HG02970 (cell line): ENCODE measurements around the gene PDIA5.
"Not testable (repeated sequence)": the region's sequence is repeated elsewhere in the genome, so short reads cannot be mapped to it uniquely, and the experiment has no call there.

ENCODE experiments used
- ATAC-seq: cut with Tn5 transposase; IDR thresholded peaks from one replicate; pipeline ENCODE4 v1.9.1; 2021; ENCODE audit warnings: mild to moderate bottlenecking, moderate library complexity, moderate number of reproducible peaks; ENCODE audit not compliant: unreplicated experiment, low FRiP score

The PDIA5 gene

GRCh38 chr3:123110976-123111615 lies 44.3 kb downstream of the PDIA5 start:
- ATAC-seq: no peak

DNA sequence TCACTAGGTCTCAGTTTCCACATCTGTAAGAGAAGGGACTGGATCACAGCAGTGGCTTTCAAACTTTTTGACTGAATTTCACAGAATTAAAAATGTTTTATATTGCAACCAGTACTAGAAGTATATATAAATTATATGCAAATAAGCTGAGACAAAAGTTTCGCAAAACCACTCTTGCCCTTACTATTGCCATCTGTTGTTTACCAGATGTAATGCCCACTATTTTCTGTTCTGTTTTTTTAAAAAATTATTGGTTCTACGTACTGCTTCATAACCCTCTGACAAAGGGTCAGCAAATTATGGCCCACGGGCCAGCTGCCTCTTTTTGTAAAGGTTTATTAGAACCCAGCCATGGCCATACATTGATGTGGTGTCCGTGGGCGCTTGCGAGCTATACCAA lies 44.8 kb downstream of the PDIA5 start:
- no peak for ATAC-seq

GRCh38 chr3:123112232-123112631 lies 45.4 kb downstream of the PDIA5 start:
- ATAC-seq: no peak

DNA sequence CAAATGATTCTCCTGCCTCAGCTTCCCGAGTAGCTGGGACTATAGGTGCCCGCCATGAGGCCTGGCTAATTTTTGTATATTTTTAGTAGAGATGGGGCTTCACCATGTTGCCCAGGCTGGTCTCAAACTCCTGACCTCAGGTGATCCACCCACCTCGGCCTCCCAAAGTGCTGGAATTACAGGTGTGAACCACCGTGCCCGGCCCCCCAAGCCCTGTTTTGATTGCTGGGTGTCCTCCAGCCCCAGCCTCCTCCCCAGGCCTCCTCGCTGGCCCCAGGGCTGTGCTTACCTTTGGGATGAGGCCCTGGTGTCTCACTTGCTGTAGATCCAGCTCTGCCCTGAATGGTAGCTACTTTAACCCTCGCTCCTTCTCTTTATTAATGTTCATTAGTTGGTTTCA lies 45.8 kb downstream of the PDIA5 start:
- ATAC-seq: not testable (repeated sequence)

- ATAC-seq: no peak
Observed at GRCh38 chr3:123113889-123114450, 47.1 kb downstream of the PDIA5 start.

DNA sequence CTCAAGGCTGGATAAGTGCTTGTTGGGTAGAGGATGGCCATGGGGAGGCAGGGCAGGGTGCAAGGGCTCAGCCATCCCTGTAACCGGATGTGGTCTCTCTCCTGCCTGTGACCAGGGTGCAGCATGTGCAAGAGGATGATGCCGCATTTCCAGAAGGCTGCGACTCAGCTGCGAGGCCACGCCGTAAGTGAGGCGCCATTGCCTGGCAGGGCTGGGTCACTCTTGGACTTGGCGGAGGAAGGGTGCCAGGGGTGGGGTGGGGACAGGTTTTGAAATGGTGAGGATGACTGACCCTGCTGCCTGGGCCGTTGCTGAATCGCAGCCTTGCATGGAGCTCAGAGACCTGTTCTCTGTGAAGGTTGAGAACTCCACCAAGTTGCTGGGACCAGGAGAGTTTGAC lies 49.3 kb downstream of the PDIA5 start:
- no peak for ATAC-seq

- no peak for ATAC-seq
Observed at GRCh38 chr3:123119388-123119787, 52.6 kb downstream of the PDIA5 start.

DNA sequence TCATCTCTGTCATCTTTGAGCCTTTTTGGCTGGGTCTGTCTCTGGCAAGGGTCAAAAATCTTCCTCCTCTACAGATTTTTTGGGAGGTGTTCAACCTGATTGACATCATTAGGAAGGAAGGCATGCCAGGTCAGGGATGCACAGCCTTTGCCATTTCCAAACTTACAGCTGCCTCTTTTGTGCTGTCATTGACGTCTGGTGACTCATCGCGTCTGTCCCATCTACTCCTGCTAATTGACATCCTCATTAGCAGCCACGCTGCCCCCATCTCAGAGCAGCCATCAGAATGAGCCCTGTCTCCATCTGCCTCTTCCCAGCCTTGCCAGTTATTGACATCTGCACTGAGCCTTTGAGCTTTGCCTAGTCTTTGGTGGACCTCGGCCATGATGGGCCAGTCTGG lies 53.0 kb downstream of the PDIA5 start:
- ATAC-seq: no peak

- ATAC-seq: no peak
Observed at GRCh38 chr3:123120573-123120972, 53.7 kb downstream of the PDIA5 start.

DNA sequence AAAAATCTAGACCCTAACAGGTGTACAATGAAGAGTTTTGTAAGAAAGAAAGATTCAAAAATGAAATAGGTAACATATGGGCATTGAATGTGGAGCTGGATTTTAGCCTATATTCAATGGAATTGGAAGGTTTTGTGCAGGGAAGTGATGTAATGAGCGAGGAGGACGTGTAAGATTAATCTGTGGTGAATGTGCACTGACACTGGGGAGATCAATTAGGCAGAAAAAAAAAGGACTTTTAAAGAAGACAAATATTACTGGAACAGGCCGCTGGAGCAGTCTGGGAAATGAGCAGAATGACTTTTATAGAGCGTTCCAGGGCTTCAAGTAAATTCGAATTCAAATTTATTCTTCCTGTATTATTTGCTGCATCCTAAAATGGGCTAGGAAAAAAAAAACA lies 55.2 kb downstream of the PDIA5 start:
- no peak for ATAC-seq

GRCh38 chr3:123122525-123123315 lies 55.9 kb downstream of the PDIA5 start:
- ATAC-seq: no peak

GRCh38 chr3:123123716-123124616 lies 57.1 kb downstream of the PDIA5 start:
- no peak for ATAC-seq

DNA sequence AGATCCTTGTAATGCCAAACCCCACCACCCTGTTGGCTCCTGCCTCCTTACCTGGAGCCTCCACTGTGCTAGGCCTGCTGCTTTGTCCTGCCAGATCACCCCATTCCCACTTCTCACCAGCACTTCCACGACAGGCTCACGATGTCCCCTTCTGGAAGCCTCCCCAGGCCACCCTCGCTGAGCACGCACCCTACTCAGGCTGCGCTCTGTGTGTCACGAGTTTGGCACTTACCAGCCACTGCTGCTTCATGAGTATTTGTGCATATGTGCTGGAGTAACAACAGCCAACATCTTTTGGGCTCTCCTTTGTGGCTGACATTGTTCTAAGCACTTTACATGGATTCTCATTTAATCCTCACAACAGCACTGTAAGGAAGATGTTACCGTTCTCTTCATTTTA lies 58.1 kb downstream of the PDIA5 start:
- no peak for ATAC-seq

- no peak for ATAC-seq
Observed at GRCh38 chr3:123126031-123126430, 59.2 kb downstream of the PDIA5 start.

DNA sequence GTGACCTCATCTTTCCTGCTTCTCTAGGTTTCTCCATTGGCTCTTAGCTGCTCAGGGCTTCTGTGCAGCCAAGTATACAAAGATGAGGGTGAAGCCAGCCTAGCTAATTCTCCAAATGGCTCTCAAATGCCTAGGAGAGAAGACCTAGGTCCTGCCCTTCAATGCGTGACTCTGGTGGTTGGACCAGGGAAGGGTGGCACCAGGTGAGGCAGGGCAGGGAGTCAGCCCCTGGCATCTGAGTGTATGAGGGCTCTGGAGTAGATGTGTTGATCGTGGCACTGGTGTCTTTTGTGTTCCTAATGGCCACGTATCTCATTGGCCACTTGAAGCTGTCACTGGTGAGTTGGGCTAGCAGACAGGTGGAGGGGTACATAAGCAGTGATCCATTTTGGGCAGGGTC lies 59.8 kb downstream of the PDIA5 start:
- ATAC-seq: no peak

DNA sequence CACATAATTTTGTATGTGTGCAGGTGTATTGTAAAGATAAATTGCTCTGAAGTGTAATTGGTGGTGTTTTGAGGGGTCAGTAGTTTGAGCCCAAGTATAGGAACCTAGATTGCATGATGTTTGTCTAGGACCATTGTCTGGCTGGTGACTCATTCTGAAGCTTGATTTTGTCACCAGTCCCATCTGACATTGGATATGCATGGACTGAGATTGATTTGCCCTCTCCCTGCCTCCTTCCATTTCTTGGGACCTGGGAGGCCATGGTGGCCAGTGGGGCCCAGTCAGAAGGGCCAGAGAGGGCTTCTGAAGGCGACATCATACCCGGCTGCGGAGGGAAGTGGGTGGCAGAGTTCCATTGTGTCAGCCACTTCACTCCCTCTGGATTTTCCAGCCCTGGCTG lies 62.3 kb downstream of the PDIA5 start:
- ATAC-seq: no peak

DNA sequence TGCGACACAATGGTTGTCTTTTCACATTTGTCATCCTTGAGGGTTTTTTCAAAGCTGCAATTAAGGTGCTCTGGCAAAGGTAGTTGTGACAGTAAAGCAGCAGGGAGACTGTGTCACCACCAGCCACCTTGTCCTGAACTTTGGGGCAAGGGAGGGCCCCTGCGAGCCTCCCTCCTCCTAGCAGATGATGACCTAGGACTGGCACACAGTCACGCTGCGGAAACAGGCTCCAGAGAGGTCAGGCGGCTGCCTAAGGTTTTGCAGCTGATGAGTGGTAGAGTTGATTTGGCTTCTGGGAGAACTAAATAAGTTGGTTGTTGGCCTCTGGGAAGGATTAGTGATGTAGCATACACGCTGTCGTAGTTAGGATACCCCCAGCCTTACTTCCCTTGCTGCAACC lies 62.7 kb downstream of the PDIA5 start:
- no peak for ATAC-seq

DNA sequence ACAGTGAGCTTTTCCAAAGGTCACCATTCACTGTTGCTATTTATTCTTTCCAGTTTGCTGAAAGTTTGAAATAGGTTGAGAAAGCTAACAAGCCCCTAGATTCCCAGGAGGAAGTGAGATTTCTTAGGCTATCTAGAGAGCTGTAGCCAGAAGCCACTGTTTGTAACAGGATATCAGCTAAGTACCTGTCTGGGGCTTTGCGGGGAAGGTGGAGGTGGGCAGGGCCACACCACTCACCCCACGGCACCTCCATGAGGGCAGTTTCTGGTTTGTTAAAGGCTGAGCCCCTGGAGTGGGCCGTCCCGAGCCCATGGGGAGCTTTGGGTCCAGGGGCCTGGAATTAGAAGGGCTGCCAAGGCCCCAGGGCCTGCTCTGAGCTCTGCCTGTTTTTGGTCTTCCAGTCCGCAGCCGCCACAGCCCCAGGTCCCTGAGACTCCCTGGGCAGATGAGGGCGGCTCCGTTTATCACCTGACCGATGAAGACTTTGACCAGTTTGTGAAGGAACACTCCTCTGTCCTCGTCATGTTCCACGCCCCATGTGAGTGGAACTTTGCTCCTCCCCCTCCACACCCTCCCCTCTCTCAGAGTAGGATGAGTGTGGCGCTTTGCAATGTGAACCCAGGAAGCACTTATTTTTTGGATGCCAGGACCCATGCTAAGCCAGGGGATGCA lies 63.4 kb downstream of the PDIA5 start:
- ATAC-seq: no peak

DNA sequence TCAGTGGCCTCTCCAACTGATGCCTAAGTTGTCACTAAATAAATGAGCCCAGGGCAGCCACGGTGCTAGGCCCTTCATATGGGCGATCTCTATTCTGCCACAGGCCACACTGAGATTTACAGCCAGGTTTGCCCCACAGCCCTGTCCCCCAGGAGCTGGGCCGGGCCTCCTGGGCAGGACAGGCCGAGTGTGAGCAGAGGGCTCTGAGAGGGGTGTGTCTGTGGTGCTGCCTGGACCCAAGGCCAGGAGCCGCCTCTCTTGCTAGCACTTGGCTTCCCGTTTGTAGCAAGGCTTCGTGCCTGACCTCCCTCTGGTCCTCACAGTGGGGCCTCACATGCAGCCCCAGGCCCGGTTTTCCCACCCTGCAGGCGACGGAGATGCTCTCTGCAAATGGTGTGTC lies 67.8 kb downstream of the PDIA5 start:
- no peak for ATAC-seq

- ATAC-seq: no peak
Observed at GRCh38 chr3:123137001-123137400, 70.2 kb downstream of the PDIA5 start.
